HepG2 (cell line): ENCODE measurements around the gene NEIL1. TPM values are rescaled to one million over a fixed set of nuclear protein-coding genes. Genes with fewer than 3 reads are reported as not detected.

ENCODE experiments used
- ARNT2 ChIP-seq: sonication (generic); formaldehyde crosslinking; IDR thresholded peaks from 2 replicates; pipeline ENCODE4 v1.8.0; 2022; ENCODE audit warnings: mild to moderate bottlenecking, low read depth, missing genetic modification reagents, moderate library complexity
- CENPX ChIP-seq: sonication (generic); formaldehyde crosslinking; IDR thresholded peaks from 2 replicates; pipeline ENCODE4 v1.9.0; 2021; ENCODE audit warnings: mild to moderate bottlenecking, missing genetic modification reagents, moderate library complexity
- FOXK1 ChIP-seq: sonication (generic); formaldehyde crosslinking; IDR thresholded peaks from 2 replicates; pipeline ENCODE4 v1.4.0; 2020; ENCODE audit warnings: low read depth, missing genetic modification reagents, borderline replicate concordance
- FOXP1 ChIP-seq, 2 experiments: fragments of 450-650 bp in 1 of 2; IDR thresholded peaks; 2 replicates each; pipeline ENCODE4 v1.6.1; 2017 to 2018; ENCODE audit warnings: antibody characterized with exemption in 1 of 2
- HIVEP1 ChIP-seq: sonication (generic); formaldehyde crosslinking; IDR thresholded peaks from 2 replicates; pipeline ENCODE4 v1.4.0; 2020; ENCODE audit warnings: mild to moderate bottlenecking, missing genetic modification reagents
- JUNB ChIP-seq: sonication (generic); formaldehyde crosslinking; IDR thresholded peaks from 2 replicates; pipeline ENCODE4 v1.8.0; 2022; ENCODE audit warnings: missing genetic modification reagents, mild to moderate bottlenecking, borderline replicate concordance
- KDM5A ChIP-seq: fragments of 200-600 bp; sonication (generic); IDR thresholded peaks from 2 replicates; pipeline ENCODE4 v1.7.0; 2018; ENCODE audit warnings: antibody characterized with exemption, mild to moderate bottlenecking, low read length, borderline replicate concordance
- MTA1 ChIP-seq: sonication (generic); formaldehyde crosslinking; IDR thresholded peaks from 2 replicates; pipeline ENCODE4 v1.4.0; 2020; ENCODE audit warnings: missing genetic modification reagents, mild to moderate bottlenecking, borderline replicate concordance
- POLR2AphosphoS5 ChIP-seq: IDR thresholded peaks from 2 replicates; pipeline ENCODE4 v1.6.1; 2012; ENCODE audit warnings: low read depth, low read length
- RBFOX2 ChIP-seq: fragments of 200-400 bp; formaldehyde crosslinking; IDR thresholded peaks from 2 replicates; pipeline ENCODE4 v1.6.1; 2017; ENCODE audit warnings: low read depth, mild to moderate bottlenecking, low read length
- SNAPC4 ChIP-seq: sonication (generic); formaldehyde crosslinking; IDR thresholded peaks from 2 replicates; pipeline ENCODE4 v1.4.0; 2020; ENCODE audit warnings: mild to moderate bottlenecking, missing genetic modification reagents
- XBP1 ChIP-seq: sonication (generic); formaldehyde crosslinking; IDR thresholded peaks from 2 replicates; pipeline ENCODE4 v1.5.0; 2020; ENCODE audit warnings: missing genetic modification reagents
- ZBTB7A ChIP-seq: sonication (generic); formaldehyde crosslinking; IDR thresholded peaks from 2 replicates; pipeline ENCODE4 v1.8.0; 2022; ENCODE audit warnings: mild to moderate bottlenecking, missing genetic modification reagents
- ZNF333 ChIP-seq: sonication (generic); formaldehyde crosslinking; IDR thresholded peaks from 2 replicates; pipeline ENCODE4 v1.4.0; 2020; ENCODE audit warnings: mild to moderate bottlenecking, missing genetic modification reagents, borderline replicate concordance
- ZNF33B ChIP-seq: sonication (generic); formaldehyde crosslinking; IDR thresholded peaks from 2 replicates; pipeline ENCODE4 v1.5.1; 2020; ENCODE audit warnings: mild to moderate bottlenecking, missing genetic modification reagents
- ZNF382 ChIP-seq: sonication (generic); formaldehyde crosslinking; IDR thresholded peaks from 2 replicates; pipeline ENCODE4 v1.5.0; 2020; ENCODE audit warnings: missing genetic modification reagents, mild to moderate bottlenecking, borderline replicate concordance
- ZNF557 ChIP-seq: sonication (generic); formaldehyde crosslinking; IDR thresholded peaks from 2 replicates; pipeline ENCODE4 v1.4.0; 2020; ENCODE audit warnings: missing genetic modification reagents
- ZNF639 ChIP-seq: conservative IDR thresholded peaks from 2 replicates; pipeline ENCODE4 v1.6.1; 2018; ENCODE audit warnings: missing genetic modification reagents
- ZNF720 ChIP-seq: sonication (generic); formaldehyde crosslinking; IDR thresholded peaks from 2 replicates; pipeline ENCODE4 v1.4.0; 2020; ENCODE audit warnings: missing genetic modification reagents
- ZNF781 ChIP-seq: sonication (generic); formaldehyde crosslinking; IDR thresholded peaks from 2 replicates; pipeline ENCODE4 v1.5.1; 2020; ENCODE audit warnings: borderline replicate concordance, mild to moderate bottlenecking, missing genetic modification reagents; ENCODE audit errors: not compliant biosample characterization
- ZSCAN22 ChIP-seq: sonication (generic); formaldehyde crosslinking; IDR thresholded peaks from 2 replicates; pipeline ENCODE4 v1.4.0; 2020; ENCODE audit warnings: mild to moderate bottlenecking, missing genetic modification reagents
- polyA plus RNA-seq, 8 experiments: library from polyadenylated mRNA; depleted of rRNA in 3 of 8; stranded (reverse) in 7 of 8; unstranded in 1 of 8; fragments of >200 nt; fragmentation: Illumina TruSeq in 4 of 8; extraction: Trizol in 4 of 8; gene quantifications; 2 replicates each; pipeline versions ENCODE4 v1.2.1 to v1.2.3, GENCODE V29; 2011 to 2016; ENCODE audit warnings: low read depth in 4 of 8, missing spikeins in 1 of 8, mixed read lengths in 1 of 8; ENCODE audit not compliant: insufficient read depth in 1 of 8
- total RNA-seq, 5 experiments: library from RNA; depleted of rRNA; stranded (reverse); fragments of >200 nt; fragmentation: Illumina TruSeq; extraction: Trizol; gene quantifications; 2 replicates each; pipeline ENCODE4 v1.2.3, GENCODE V29; 2016; ENCODE audit warnings: low read depth in 1 of 5
- TF ChIP-seq, protein P1 (sequence below): sonication (generic); formaldehyde crosslinking; IDR thresholded peaks from 2 replicates; pipeline ENCODE4 v1.8.0; 2022; ENCODE audit warnings: low read depth, missing genetic modification reagents

The NEIL1 gene
- total and polyA plus RNA-seq, 2 of the 13 experiments (the other 11 are each of a cell fraction or from before 2014, with no cell fraction given) = 10.4 to 15.5 TPM

DNA sequence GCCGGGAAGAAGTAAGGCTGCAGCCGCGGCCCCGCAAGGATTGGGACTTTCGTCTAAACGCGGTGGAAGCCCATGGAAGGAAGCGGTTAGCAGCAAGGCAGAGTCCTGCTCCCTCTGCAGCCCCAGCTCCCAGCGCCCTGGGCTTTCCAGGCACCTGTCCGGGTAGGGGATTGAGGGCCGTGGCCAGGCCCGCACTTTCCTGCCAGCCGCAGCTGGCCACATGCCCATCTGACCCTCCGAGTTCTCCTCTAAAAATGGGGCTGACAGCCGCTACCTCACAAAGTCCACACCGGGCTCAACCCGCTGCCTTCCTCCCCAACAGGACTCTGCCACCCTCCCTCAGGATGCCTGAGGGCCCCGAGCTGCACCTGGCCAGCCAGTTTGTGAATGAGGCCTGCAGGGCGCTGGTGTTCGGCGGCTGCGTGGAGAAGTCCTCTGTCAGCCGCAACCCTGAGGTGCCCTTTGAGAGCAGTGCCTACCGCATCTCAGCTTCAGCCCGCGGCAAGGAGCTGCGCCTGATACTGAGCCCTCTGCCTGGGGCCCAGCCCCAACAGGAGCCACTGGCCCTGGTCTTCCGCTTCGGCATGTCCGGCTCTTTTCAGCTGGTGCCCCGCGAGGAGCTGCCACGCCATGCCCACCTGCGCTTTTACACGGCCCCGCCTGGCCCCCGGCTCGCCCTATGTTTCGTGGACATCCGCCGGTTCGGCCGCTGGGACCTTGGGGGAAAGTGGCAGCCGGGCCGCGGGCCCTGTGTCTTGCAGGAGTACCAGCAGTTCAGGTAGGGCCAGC, 1.9 kb downstream of the NEIL1 start (continued):
- TF ChIP-seq ZNF33B (CRISPR knock-in tag) = no peak
- TF ChIP-seq ARNT2 (CRISPR knock-in tag) = 0 out of 2 replicates have a peak, but pooled peaks have one; percentile 13
- 0 out of 2 replicates have a peak, but pooled peaks have one; percentile 16 for TF ChIP-seq MTA1
- TF ChIP-seq, protein P1, sequence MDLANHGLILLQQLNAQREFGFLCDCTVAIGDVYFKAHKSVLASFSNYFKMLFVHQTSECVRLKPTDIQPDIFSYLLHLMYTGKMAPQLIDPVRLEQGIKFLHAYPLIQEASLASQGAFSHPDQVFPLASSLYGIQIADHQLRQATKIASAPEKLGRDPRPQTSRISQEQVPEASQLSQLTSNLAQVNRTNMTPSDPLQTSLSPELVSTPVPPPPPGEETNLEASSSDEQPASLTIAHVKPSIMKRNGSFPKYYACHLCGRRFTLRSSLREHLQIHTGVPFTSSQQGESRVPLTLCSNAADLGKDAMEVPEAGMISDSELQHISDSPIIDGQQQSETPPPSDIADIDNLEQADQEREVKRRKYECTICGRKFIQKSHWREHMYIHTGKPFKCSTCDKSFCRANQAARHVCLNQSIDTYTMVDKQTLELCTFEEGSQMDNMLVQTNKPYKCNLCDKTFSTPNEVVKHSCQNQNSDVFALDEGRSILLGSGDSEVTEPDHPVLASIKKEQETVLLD = no peak
- TF ChIP-seq ZNF557 (CRISPR knock-in tag) = no peak
- no peak for TF ChIP-seq ZNF720 (CRISPR knock-in tag)
- TF ChIP-seq POLR2AphosphoS5 = 0 out of 2 replicates have a peak, but pooled peaks have one; percentile 22
- no peak for TF ChIP-seq FOXK1 (CRISPR knock-in tag)
- no peak for TF ChIP-seq CENPX
- no peak for TF ChIP-seq FOXP1 (IDR thresholded peaks at IDR 0.05)
- TF ChIP-seq FOXP1 (CRISPR knock-in tag; IDR thresholded peaks at IDR 0.05) = no peak
- TF ChIP-seq ZNF333 (CRISPR knock-in tag) = 0 out of 2 replicates have a peak, but pooled peaks have one; percentile 50
- TF ChIP-seq XBP1 (CRISPR knock-in tag) = no peak
- TF ChIP-seq ZSCAN22 (CRISPR knock-in tag) = no peak
- TF ChIP-seq KDM5A = no peak
- TF ChIP-seq SNAPC4 = peak; percentile 46; the same call in 1 of the 2 replicates
- TF ChIP-seq ZNF382 (CRISPR knock-in tag) = no peak
- no peak for TF ChIP-seq ZNF639
- 0 out of 2 replicates have a peak, but pooled peaks have one; percentile 18 for TF ChIP-seq ZBTB7A (CRISPR knock-in tag)
- no peak for TF ChIP-seq ZNF781
- peak; percentile 51; the same call in 1 of the 2 replicates for TF ChIP-seq RBFOX2
- TF ChIP-seq JUNB = no peak
- 0 out of 2 replicates have a peak, but pooled peaks have one; percentile 68 for TF ChIP-seq HIVEP1 (CRISPR knock-in tag)
